Activated CD4-positive, alpha-beta T cell treated with anti-CD3 and anti-CD28 coated beads for 24 hours (primary cell): ENCODE results near the gene PUS7L.
"Not testable (repeated sequence)": the region's sequence is repeated elsewhere in the genome, so short reads cannot be mapped to it uniquely, and the experiment has no call there.

Experiments used
- DNase-seq, 2 donors: peaks; one replicate each; pipeline ENCODE4 v3.0.0-alpha.2; 2020; ENCODE audit warnings: low read depth in 2 of 2

The PUS7L gene

DNA sequence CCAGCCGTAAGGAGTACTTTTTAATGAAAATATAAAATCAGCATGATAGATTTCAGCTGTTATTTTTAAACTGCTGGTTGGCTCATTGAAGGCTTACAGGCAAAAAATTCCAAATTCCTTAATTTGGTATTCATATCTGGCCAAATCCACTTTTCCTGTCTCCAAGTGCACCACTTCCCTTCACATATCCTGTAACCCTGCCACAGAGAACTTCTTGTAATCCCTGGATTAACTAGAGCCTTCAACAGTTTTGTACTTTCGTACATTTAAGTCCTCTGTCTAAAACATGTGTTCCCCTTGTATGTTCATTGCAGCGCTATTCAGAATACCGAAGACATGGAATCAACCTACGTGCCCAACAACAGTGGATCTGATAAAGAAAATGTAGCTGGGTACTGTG is 9.6 kb downstream of the PUS7L start:
- DNase-seq = no peak

DNA sequence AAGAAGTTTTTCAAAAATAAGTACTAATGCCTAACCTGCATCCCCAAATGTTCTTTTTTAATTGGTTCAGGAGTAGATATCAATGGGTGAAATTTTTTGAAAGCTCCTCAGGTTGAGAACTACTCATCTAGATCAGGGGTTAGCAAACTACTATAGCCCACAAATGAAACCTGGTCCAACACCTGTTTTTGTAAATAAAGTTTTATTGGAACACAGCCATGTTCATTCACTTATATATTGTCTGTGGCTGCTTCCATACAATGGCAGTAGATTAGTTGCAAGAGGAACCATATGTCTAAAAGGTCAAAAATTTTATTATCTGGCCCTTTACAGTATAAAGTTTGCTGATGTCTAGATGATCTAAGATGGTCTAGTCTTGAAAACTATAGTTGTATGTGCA is 13.8 kb downstream of the PUS7L start:
- DNase-seq = no peak

DNA sequence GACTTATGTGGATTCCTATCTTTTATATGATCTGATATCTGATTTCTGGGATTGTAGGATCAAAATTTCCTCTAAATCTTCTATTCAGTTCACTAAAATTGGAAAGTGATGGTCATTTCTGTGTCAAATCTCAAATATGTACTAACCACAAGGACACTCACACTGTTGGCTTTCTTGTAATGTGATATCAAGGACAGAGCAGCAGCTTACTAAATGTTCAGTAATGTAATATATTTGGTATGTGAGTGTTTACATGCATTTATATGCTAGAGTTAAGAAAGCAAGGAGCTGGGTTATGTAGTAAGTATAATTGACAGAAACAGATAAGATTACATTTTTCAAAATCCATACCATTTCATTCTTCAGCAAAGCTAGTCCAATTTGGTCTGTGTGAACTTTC is 16.5 kb downstream of the PUS7L start:
- DNase-seq = no peak

DNA sequence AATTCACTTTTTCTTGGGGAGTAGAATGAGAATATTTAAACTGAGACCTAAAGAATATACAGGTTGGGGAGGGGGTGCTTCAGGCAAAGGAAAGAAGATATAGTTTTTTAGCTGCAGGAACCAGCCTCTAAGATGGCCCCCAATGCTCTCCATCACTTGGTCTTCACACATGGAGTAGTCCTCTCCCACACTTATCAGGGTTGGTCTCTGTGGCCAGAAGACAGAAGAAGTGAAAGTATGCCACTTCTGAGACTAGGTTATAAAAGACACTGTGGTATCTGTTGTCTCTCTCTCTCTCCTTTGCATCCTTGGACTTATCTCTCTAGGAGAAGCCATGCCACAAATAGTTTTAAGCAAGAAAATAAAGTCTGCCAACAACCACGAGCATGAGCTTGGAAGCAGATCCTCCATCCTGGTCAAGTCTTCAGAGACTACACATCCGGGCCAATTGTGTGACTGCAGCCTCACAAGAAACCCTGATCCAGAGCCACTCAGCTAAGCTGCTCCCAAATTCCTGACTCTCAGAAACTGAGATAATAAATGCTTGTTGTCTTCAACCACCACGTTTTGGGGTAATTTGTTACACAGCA is 18.0 kb downstream of the PUS7L start:
- DNase-seq = no peak

DNA sequence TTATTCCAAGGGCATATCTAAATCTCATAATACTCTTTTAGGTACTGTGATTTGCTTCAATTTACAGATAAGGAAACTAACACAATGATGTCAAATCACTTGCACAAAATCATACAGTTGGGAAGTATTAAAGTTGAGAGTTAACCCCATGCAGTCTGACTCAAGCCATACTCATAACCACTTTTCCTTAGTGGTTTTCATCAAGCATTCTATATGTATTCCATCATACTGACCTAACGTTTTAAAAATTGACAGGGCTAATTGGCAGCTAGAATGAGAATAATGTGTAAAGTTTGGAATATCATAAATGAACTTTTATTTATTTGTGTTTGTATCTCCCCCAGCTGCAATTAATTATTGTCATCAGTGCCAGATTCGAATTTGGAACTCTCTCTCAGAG is 20.9 kb downstream of the PUS7L start:
- no peak for DNase-seq

DNA sequence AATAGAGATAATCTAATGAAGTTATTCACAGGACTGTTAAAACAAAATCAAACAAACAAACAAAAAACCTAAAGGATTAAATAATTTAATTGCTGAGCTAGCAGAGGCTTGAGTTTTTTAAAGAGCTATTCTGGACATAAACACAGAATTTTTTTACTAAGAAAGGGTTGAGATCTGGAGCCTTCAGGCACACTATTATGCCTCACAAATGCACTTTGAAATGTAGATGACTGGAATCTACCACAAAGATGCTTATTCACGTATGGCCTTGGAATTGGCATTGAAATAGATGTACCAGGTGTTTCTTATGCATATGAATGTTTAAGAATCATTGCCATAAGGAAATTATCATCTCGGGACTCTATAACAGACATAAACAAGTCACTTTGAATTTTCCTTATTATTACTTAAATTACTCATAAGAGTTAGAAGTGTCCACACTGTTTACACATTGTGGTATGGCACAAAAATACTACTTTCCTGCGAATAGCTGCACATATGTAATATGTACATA is 21.6 kb downstream of the PUS7L start:
- DNase-seq = no peak

DNA sequence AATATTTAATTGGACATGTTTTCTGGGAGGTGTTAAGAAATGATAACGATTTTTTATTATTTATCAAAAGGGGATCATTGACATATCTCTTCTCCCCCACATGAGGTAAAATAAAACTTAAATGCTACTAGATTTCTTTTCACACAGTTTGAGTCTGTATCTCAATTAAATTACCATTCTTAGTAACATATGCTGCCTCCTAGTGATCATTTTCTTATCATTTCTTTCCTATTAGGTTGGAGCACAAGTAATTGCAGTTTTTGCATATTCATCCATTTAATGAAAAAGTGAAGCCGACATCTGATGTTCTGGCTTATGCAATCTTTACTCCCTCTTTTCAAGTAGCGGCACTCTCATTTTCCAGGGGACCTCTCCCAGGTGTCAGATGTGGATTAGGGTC is 24.9 kb downstream of the PUS7L start:
- no peak for DNase-seq

DNA sequence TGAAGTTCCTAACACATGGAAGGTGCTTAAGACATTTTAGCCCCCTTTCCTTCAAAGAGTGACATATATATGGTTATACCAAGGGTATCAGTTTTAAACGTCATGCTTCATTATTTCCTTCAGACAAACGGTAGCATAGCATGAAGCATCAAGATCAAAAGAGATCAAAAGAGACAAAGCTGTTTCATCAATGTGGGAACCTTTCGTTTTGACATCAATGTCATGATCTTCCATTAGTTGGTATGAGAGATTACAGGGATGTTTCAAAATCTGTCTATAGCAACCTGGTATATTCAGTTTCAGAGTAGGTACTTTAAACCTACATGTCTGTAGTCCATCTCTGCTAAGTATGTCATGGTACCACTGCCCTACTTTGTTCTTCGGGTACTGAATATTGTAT is 28.3 kb downstream of the PUS7L start:
- DNase-seq = no peak

DNA sequence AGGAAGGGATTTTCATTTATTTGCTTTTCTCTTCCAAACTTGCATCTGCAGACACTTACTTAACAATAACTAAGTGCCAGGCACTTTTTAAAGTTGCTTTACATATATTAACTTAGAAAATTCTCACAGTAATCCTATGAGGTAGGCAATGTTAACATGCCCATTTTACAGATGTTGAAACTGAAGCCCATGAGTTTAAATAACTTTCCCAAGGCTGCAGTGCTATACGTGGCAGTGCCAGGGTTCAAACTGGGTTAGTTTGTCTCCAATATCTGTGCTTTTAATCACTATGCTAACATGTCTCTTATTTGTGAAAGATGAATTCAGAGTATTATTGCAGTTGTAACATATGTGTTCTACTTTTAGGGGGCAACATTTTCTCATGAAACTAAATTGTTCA is 29.9 kb downstream of the PUS7L start:
- no peak for DNase-seq

DNA sequence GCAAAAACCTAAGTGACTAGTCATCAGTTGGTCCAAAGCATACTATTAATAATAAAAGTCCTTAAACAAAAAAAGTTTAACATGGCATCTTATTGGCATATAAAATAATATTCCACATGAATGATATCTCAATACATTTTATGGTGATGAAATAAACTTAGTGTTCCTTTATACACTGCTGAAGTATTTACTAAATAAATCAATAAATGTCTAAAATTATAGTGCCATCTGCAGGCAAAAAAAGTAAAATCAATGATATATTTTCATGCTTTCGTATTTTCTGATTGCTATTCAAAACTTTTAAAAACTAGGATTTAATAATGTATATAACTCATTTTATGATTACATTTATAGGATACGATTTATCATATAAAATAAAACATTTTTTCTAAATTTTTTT is 30.5 kb downstream of the PUS7L start:
- no peak for DNase-seq

DNA sequence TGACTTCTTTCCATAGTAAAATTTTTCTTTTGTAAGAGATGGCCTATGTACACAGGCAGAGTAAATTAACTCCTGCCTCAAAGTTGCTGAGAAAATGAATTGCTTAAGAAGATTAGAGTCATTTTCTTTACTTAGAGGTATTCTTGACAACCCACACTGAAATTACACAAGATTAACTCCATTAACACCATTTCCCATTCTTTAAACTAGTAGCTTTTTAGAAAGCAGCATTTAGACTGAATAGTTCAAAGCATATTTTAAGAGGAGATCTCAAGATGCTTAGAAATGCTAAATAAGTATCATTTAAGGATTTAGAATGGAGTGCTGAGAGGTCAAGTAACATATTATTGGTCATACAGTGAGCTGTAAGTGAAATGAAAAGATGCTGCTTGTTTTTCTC is 35.5 kb downstream of the PUS7L start:
- no peak for DNase-seq

DNA sequence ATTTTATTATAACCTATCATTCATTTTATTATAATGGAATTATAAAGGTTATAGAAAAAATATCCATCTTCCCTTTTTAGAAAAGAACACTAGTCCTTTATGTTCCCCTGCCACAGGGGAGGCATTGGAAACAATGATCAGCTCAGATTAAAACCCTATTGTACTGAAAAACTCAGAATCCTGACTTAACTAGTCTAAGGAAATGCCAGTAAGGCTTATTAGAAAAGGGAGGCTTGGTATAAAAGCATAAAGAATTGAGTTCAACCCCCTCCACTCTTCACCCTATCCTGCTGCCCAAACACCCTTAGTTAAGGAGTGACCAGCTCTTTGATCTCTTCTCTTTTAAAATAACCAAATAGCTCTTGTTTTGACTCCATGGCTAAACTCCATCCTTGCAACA is 36.0 kb downstream of the PUS7L start:
- DNase-seq = no peak

DNA sequence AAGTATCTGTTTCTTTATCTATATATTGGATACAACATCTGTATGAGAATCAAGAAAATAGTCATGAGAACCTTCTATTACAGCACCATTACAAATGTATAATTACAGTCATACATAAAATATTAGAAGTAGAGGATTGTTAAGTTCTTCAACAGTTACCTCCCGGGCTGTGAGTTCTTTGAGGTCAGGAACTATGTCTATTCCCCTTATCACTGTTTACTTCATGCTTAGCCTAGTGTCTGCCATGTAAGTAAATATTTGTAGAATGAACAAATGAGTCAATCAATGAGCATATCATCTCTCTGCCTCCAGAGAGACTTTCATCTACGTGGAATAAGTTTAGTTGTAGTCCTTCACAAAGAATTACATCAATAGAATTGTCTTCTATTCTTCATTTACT is 47.2 kb downstream of the PUS7L start:
- no peak for DNase-seq

DNA sequence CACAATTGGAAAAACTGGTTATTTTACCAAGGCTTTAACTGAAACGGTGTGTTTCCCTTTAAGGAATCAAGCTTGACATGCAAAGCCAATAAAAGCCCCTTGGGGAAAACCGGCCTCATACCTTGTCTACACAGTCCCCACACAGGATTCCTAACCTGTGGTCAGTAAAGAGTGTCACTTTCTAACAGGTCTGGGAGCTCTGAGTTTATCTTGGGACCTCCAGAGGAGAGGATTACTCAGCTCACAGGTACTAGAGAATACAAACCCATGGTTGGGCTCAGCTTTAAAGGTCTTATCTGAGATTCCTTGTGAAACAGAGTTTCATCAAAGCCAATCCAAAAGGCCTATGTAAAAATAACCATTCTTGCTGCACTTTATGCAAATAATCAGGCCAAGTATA is 54.8 kb downstream of the PUS7L start:
- not testable (repeated sequence) for DNase-seq

DNA sequence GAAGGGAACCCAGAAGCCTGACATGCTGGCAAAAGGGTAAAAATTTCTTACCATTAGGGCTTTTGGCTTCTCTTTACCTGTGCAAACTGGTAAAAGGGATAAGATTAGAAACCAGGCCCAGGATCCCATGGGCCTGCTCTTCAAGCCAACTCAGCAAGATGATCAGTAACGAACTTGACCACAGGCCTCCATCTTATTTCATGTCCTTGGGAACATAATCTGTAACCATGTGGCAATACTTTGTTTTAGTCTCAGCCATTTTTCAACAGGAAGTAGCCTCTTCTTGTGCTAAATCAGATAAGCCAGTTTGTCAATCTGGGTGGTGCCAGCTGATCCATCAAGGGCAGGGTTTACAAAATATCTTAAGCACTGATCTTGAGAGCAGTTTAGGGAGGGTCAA is 57.4 kb downstream of the PUS7L start:
- not testable (repeated sequence) for DNase-seq

DNA sequence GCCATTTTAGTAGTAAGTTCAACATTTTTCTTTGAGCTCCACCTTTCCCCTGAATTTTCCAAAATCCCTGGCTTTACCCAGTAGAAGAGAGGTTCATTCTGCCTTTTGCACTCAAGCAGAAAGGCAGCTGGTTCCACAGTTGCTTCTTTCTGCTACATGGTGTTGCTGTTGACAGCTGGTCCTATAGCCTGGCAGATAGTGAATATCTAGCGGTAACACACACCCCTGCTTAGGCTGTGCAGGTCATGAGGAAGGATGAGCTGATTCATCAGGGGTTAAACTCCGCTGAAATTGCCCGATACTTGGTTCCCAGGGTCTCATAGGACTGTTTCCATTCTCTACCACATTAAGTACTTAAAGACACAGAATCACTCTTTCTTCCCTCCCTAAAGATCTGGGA is 62.4 kb downstream of the PUS7L start:
- DNase-seq = no peak

DNA sequence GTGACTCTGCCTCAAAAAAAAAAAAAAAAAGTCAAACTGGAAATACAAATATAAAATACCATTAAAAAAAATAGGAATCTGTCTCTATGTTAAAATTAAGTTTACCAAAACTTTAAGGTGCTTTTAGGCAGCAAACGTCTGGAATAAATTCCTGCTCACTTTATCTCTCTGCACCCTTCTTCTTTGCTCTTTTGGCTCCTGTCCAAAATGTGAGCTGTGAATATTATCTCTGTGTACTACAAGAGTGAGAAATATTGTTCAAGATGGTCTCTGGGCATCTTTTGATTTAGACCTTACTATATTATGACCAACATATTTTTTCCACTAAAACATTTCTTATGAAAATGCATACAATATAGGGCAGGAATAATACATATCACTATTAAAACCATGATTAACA is 63.7 kb downstream of the PUS7L start:
- DNase-seq = no peak

DNA sequence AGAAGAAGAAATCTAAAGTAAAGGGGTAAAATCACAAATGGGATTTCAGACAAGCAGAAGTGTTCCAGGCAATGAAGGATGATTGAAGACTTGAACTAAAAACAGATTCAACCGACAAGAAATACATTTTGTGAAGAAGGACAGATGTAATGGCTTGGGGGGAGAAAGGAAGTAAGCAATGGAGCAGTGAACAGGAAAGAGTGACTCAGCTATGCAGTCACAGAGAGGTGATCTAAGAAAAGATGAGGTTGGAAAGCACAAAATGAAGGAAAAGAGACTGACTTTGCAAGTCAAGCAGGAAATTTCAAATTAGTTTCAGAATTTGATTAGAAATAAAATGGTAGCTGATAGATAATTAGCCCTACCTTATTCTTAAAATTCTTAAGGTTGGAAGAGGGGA is 66.5 kb downstream of the PUS7L start:
- no peak for DNase-seq

DNA sequence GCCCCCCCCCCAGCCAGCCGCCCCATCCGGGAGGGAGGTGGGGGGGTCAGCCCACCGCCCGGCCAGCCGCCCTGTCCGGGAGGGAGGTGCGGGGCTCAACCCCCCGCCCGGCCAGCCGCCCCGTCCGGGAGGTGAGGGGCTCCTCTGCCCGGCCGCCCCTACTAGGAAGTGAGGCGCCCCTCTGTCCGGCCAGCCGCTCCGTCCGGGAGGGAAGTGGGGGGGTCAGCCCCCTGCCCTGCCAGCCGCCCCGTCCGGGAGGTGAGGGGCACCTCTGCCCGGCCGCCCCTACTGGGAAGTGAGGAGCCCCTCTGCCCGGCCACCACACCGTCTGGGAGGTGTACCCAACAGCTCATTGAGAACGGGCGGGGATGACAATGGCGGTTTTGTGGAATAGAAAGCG is 73.1 kb downstream of the PUS7L start:
- not testable (repeated sequence) for DNase-seq

DNA sequence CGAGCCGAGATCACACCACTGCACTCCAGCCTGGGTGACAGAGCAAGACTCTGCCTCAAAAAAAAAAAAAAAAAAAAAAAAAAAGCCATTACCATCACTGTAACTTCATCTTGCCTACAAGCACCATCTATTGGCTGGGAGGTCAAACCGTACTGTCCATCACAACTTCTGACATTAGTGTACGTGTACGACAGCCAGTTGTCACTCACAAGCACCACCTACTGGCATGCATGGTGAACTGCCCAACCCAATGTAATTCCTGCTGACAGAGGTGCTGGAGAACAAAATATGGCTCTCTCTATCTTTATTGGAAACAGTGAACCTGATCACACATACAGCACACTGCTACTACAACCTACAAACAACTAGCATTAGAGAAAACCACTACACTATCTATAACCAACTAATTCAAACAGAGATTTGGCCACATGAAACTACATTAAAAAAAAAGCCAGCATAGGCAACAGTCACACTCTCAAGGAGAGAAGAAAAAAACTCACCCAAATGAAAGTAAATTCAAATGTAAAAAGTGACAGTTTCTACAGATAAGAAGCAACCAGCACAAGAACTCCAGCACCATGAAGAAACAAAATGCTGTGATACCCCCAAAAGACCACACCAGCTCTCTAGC is 82.3 kb downstream of the PUS7L start:
- peak in 1 of 2 donors; percentile 5 for DNase-seq

DNA sequence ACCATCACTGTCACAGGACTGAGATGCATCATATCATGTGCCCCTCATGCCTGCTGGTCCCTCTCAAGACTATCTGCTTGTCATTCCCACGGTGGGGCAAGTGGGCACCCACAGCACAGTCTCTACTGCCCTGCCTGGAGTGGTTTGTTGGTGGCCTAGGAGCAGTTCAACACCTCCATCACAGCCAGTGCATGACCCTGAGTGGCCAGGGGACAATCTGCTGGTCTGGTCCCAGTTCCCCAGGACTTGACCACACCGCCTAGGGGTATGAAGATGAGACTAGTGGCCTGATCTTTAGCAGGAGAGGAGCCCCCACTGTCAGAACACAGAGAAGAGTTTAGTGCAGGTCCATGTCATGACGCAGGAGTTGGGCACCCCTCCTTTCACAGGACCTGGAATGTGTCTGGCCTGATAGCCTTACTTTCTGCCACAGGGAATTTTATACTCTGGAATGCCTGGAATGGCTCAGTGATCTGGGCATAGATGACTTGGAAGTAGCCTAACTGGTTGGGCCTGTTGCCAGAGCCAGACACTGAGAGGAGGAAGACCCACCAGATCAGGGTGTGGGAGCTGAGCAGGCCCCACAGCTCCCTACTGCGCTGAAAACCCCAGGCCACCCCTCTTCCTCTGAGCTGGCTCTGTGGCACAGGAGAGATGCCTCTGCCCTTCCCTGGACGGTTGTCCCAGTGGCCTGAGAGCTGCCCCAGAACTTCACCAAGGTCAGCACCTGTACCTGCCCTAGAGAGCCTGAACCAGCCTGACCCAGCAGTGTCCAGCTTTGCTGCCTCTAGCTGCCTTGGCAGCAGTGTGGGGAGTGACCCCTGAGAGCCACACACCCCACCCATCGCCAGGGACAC is 83.3 kb downstream of the PUS7L start:
- DNase-seq = no peak

DNA sequence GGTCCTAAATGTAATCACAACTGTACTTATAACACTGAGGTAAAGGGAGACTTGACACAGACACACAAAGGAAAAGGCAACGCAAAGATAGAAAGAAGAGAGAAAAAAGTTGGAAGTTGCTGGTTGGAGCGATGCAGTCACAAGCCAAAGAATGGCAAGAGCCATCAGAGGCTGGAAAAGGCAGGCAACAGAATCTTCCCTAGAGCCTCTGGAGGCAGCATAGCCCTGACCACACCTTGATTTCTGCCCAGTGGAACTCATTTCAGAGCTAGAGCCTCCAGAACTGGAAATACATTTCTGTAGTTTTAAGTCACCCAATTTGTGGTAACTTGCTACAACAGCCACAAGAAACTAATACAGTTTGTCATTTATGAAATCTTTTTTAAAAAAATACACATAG is 89.2 kb downstream of the PUS7L start:
- DNase-seq = no peak
